Epithelial cell of esophagus (primary cell): Measurements from ENCODE around the gene CACNA1B.

Source experiments
- DNase-seq: peaks from one replicate; pipeline ENCODE4 v3.0.0; 2010; ENCODE audit warnings: low read depth
- H3K4me3 ChIP-seq: 2 replicates; pipeline ENCODE4 v1.5.1; 2011; ENCODE audit warnings: mild to moderate bottlenecking, low read length, control low read depth
- TF ChIP-seq, protein P1 (sequence below): IDR thresholded peaks from 2 replicates; pipeline ENCODE4 v1.5.1; 2011; ENCODE audit warnings: low read depth, mild to moderate bottlenecking, low read length, control low read depth, inconsistent platforms; ENCODE audit not compliant: insufficient read depth; ENCODE audit errors: missing control alignments

CACNA1B gene

DNA sequence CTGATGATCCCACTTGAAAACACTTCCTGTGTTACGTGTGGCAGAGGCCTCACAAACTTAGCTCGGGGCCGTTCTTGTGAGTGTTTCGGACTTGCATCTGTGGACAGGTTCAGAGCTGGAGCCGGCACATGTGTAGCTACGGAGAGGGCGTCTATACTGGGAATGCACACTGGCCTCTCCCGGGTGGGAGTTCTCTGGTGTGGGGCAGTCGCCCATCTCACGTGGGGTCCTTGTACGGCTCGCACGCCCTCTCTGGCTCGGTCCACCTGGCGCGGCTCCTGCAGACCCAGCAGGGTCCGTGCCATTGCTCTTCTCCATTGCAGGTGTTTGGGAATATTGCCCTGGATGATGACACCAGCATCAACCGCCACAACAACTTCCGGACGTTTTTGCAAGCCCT, 197.9 kb downstream of the CACNA1B start:
- no peak for DNase-seq
- no peak overlapping the region for H3K4me3 ChIP-seq
- TF ChIP-seq, protein P1, sequence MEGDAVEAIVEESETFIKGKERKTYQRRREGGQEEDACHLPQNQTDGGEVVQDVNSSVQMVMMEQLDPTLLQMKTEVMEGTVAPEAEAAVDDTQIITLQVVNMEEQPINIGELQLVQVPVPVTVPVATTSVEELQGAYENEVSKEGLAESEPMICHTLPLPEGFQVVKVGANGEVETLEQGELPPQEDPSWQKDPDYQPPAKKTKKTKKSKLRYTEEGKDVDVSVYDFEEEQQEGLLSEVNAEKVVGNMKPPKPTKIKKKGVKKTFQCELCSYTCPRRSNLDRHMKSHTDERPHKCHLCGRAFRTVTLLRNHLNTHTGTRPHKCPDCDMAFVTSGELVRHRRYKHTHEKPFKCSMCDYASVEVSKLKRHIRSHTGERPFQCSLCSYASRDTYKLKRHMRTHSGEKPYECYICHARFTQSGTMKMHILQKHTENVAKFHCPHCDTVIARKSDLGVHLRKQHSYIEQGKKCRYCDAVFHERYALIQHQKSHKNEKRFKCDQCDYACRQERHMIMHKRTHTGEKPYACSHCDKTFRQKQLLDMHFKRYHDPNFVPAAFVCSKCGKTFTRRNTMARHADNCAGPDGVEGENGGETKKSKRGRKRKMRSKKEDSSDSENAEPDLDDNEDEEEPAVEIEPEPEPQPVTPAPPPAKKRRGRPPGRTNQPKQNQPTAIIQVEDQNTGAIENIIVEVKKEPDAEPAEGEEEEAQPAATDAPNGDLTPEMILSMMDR, result no peak

- DNase-seq, result no peak
- TF ChIP-seq, protein P1, result no peak
- no peak overlapping the region for H3K4me3 ChIP-seq
Measured at GRCh38 chr9:138075961-138076649, 198.5 kb downstream of the CACNA1B start.

DNA sequence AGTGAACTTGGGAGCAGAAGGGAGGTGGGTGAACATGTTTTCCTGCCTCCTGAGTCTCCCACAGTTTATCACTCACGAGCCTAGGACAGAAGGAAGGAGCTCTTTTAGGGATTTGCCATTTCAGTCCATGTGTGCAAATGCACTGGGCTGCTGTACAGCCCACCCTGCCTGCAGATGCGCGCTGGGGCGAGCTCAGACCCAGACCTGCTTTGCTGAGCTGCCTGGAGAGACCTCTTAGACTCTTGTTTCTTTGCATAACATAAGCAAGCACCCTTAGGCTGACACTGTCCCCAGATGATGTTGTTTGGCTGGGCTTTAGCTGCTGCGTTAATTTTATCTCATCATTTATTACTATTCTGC, 199.0 kb downstream of the CACNA1B start:
- H3K4me3 ChIP-seq, result no peak overlapping the region
- no peak for DNase-seq
- TF ChIP-seq, protein P1, result no peak

DNA sequence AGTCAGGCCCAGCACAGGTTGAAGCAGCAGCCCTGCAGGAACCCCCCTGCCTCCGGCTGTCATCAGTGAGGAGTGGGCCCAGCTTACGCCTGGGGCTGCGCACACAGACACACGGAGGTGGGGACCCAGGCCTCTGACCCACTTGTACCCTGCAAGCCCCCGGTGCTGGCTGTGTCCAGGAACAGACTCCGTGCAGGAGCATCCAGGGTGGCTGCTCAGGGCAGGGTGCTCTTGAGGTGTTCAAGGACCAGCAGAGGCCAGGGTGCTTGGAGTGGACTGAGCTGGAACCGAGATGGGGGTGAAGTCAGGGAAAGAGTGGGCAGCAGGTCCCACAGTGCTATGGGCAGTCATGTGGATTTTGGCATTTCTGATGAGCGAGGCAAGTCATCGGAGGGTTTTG, 199.5 kb downstream of the CACNA1B start:
- no peak for DNase-seq
- TF ChIP-seq, protein P1, result no peak
- no peak overlapping the region for H3K4me3 ChIP-seq

- no peak for DNase-seq
Measured at GRCh38 chr9:138077898-138078540, 200.4 kb downstream of the CACNA1B start.

GRCh38 chr9:138078846-138079245, 201.3 kb downstream of the CACNA1B start:
- DNase-seq, result no peak
- TF ChIP-seq, protein P1, result no peak
- no peak overlapping the region for H3K4me3 ChIP-seq

More at GRCh38 chr9:138077898-138078540, 200.4 kb downstream of the CACNA1B start:
- H3K4me3 ChIP-seq, result no peak overlapping the region
- TF ChIP-seq, protein P1, result no peak

- DNase-seq, result no peak
- TF ChIP-seq, protein P1, result no peak
Measured at GRCh38 chr9:138080979-138081378, 203.4 kb downstream of the CACNA1B start.

More at GRCh38 chr9:138080979-138081378, 203.4 kb downstream of the CACNA1B start:
- H3K4me3 ChIP-seq, result no peak overlapping the region
